H1 (cell line): ENCODE results near the gene SLX4. TPM values are rescaled to one million over a fixed set of nuclear protein-coding genes. Genes with fewer than 3 reads are reported as not detected.

Source experiments
- CHD1 ChIP-seq: IDR thresholded peaks from 2 replicates; pipeline ENCODE4 v1.6.1; 2012; ENCODE audit warnings: low read depth, low read length, improper control_type of control experiment
- CTBP2 ChIP-seq: IDR thresholded peaks from 2 replicates; pipeline ENCODE4 v1.7.0; 2011; ENCODE audit warnings: borderline replicate concordance, mild to moderate bottlenecking, moderate library complexity, mixed read lengths, low read length; ENCODE audit not compliant: insufficient read depth, insufficient read length
- GABPA ChIP-seq: IDR thresholded peaks from 2 replicates; pipeline ENCODE4 v1.6.1; 2011; ENCODE audit warnings: mild to moderate bottlenecking, low read length, moderate library complexity, borderline replicate concordance; ENCODE audit not compliant: insufficient read depth
- KDM1A ChIP-seq: fragments of 200-600, 300-600 bp; sonication (generic); IDR thresholded peaks from 2 replicates; pipeline ENCODE4 v1.7.1; 2016; ENCODE audit warnings: mild to moderate bottlenecking, low read length, borderline replicate concordance
- KDM5A ChIP-seq: fragments of 200-600 bp; IDR thresholded peaks from 2 replicates; pipeline ENCODE4 v1.7.1; 2012; ENCODE audit warnings: mild to moderate bottlenecking, low read length, inconsistent platforms, mixed read lengths
- POLR2A ChIP-seq, 2 experiments: IDR thresholded peaks; 1 replicate in 1 of 2; 2 replicates in 1 of 2; pipeline ENCODE4 v1.6.1; 2011; ENCODE audit warnings: low read depth in 2 of 2, low read length in 2 of 2, mild to moderate bottlenecking in 2 of 2; ENCODE audit errors: control extremely low read depth in 1 of 2
- RAD21 ChIP-seq, 2 experiments: IDR thresholded peaks in 1 of 2; conservative IDR thresholded peaks in 1 of 2; 2 replicates each; pipeline ENCODE4 v1.6.1; 2011; ENCODE audit warnings: low read depth in 2 of 2, low read length in 2 of 2, improper control_type of control experiment in 1 of 2, inconsistent platforms in 1 of 2, mild to moderate bottlenecking in 1 of 2, moderate library complexity in 1 of 2
- RNF2 ChIP-seq: fragments of 200-900, 300-1000 bp; sonication (generic); IDR thresholded peaks from 2 replicates; pipeline ENCODE4 v1.7.1; 2016; ENCODE audit warnings: borderline replicate concordance, low read depth, mild to moderate bottlenecking, antibody characterized with exemption, low read length; ENCODE audit not compliant: poor library complexity, severe bottlenecking; ENCODE audit errors: missing control alignments
- SIN3A ChIP-seq, 2 experiments: IDR thresholded peaks in 1 of 2; conservative IDR thresholded peaks in 1 of 2; 2 replicates each; pipeline ENCODE4 v1.6.1; 2011 to 2012; ENCODE audit warnings: low read length in 2 of 2, improper control_type of control experiment in 1 of 2, low read depth in 1 of 2, mild to moderate bottlenecking in 1 of 2
- ZNF274 ChIP-seq: IDR thresholded peaks from 2 replicates; pipeline ENCODE4 v1.7.0; 2012; ENCODE audit warnings: low read length, borderline replicate concordance; ENCODE audit errors: extremely low read depth
- polyA plus RNA-seq, 7 experiments: library from polyadenylated mRNA; depleted of rRNA in 3 of 7; stranded (reverse) in 5 of 7; unstranded in 2 of 7; fragments of >200 nt in 5 of 7; fragments of 200-250 nt in 2 of 7; gene quantifications; 1 replicate in 5 of 7; 2 replicates in 1 of 7; 4 replicates in 1 of 7; pipeline versions ENCODE4 v1.2.1 to v1.2.3, GENCODE V29; 2011 to 2013; ENCODE audit warnings: missing spikeins in 2 of 7, mixed read lengths in 2 of 7
- total RNA-seq: library from RNA; stranded (reverse); fragmentation: NEBNext Ultra II Directional; extraction: Animal tissue kit (Norgen Biotek cat#: 25700); gene quantifications from 2 replicates; pipeline ENCODE4 v1.2.1, GENCODE V29; 2021

The SLX4 gene
- total and polyA plus RNA-seq, 2 of the 8 experiments (the other 6 are each of a cell fraction or from before 2014, with no cell fraction given) = 4.4 to 11.4 TPM

GRCh38 chr16:3643095-3643730, 31.8 kb upstream of the SLX4 start (continued):
- TF ChIP-seq RNF2 (no peak), KDM1A (no peak), GABPA (no peak), CTBP2 (no peak), POLR2A (IDR thresholded peaks at IDR 0.05; ENCODE audit: control extremely low read depth in 1 of 2, low read depth in 2 of 2, low read length in 2 of 2) (no peak), ZNF274 (no peak), RAD21 (IDR thresholded peaks at IDR 0.05 in 1 of 2, conservative IDR thresholded peaks at IDR 0.05 in 1 of 2; ENCODE audit: low read depth in 2 of 2, low read length in 2 of 2) (no peak), SIN3A (conservative IDR thresholded peaks at IDR 0.05 in 1 of 2, IDR thresholded peaks at IDR 0.05 in 1 of 2; ENCODE audit: low read depth in 1 of 2, low read length in 2 of 2) (no peak), CHD1 (no peak), KDM5A (no peak)
- TF ChIP-seq, all 59 proteins: peak for 0
